Camera-type eye (tissue), 1 donor: ENCODE data around the gene EP400. TPM values are rescaled to one million over a fixed set of nuclear protein-coding genes. Genes with fewer than 3 reads are reported as not detected.

Experiments used
- total RNA-seq: library from RNA; depleted of rRNA; stranded (reverse); fragments of >200 nt; gene quantifications from one replicate; pipeline ENCODE4 v1.2.3, GENCODE V29; 2014

Gene EP400
- total RNA-seq = 44.3 TPM

GRCh38 chr12:131949431-131950181 is at the start of gene EP400:
Gene EP400 (plus strand): TSS chr12:131949942. CDS start chr12:131960620, 10,678 bp downstream.

GRCh38 chr12:131928711-131929580 is 20.8 kb upstream of the EP400 start, which contains the start of gene PUS1:
Gene PUS1 (plus strand): TSS chr12:131929276. CDS start chr12:131929723, 447 bp downstream.

Other genes with a start within 250 kb of the EP400 start
- gene SFSWAP, start 238.9 kb upstream of the EP400 start, total RNA-seq = 55.6 TPM
- 22.9 TPM for gene MMP17, start 121.5 kb upstream of the EP400 start, total RNA-seq
- 30.1 TPM for gene ULK1, start 55.3 kb upstream of the EP400 start, total RNA-seq
- gene PUS1, start 20.7 kb upstream of the EP400 start, total RNA-seq = 9.0 TPM
- 16.9 TPM for gene DDX51, start 194.4 kb downstream of the EP400 start, total RNA-seq
- gene NOC4L, start 194.5 kb downstream of the EP400 start, total RNA-seq = 7.6 TPM